ENCODE measurements around the gene ACSM2B.

GRCh38 chr16:20620770-20621169, 44.6 kb upstream of the ACSM2B start:
- TF ChIP-seq CTCF (IDR thresholded peaks at IDR 0.05 in 4 of 5, conservative IDR thresholded peaks at IDR 0.05 in 1 of 5) = no peak
- TF ChIP-seq POLR2A (IDR thresholded peaks at IDR 0.05) = no peak

Data from gastrocnemius medialis (tissue), 4 donors.